H1 (cell line): Measurements from ENCODE around the gene PDP2. TPM values are rescaled to one million over a fixed set of nuclear protein-coding genes. Genes with fewer than 3 reads are reported as not detected.

ENCODE experiments used
- BCL11A ChIP-seq, 2 experiments: IDR thresholded peaks; one replicate each; pipeline ENCODE4 v1.6.1; 2011; ENCODE audit warnings: low read depth in 2 of 2, low read length in 2 of 2, mild to moderate bottlenecking in 2 of 2
- CBX5 ChIP-seq: fragments of 300-800, 300-1000 bp; sonication (generic); IDR thresholded peaks from 2 replicates; pipeline ENCODE4 v1.7.1; 2016; ENCODE audit warnings: antibody characterized with exemption, low read length, low read depth
- CHD2 ChIP-seq: IDR thresholded peaks from 2 replicates; pipeline ENCODE4 v1.6.1; 2012; ENCODE audit warnings: low read length, improper control_type of control experiment
- CTBP2 ChIP-seq: IDR thresholded peaks from 2 replicates; pipeline ENCODE4 v1.7.0; 2011; ENCODE audit warnings: borderline replicate concordance, mild to moderate bottlenecking, moderate library complexity, mixed read lengths, low read length; ENCODE audit not compliant: insufficient read depth, insufficient read length
- GTF2F1 ChIP-seq: IDR thresholded peaks from 2 replicates; pipeline ENCODE4 v1.6.1; 2012; ENCODE audit warnings: low read depth, low read length, improper control_type of control experiment, borderline replicate concordance
- SP4 ChIP-seq: IDR thresholded peaks from 2 replicates; pipeline ENCODE4 v1.6.1; 2012; ENCODE audit warnings: low read length, inconsistent platforms
- polyA plus RNA-seq, 7 experiments: library from polyadenylated mRNA; depleted of rRNA in 3 of 7; stranded (reverse) in 5 of 7; unstranded in 2 of 7; fragments of >200 nt in 5 of 7; fragments of 200-250 nt in 2 of 7; gene quantifications; 1 replicate in 5 of 7; 2 replicates in 1 of 7; 4 replicates in 1 of 7; pipeline versions ENCODE4 v1.2.1 to v1.2.3, GENCODE V29; 2011 to 2013; ENCODE audit warnings: missing spikeins in 2 of 7, mixed read lengths in 2 of 7
- total RNA-seq: library from RNA; stranded (reverse); fragmentation: NEBNext Ultra II Directional; extraction: Animal tissue kit (Norgen Biotek cat#: 25700); gene quantifications from 2 replicates; pipeline ENCODE4 v1.2.1, GENCODE V29; 2021

The PDP2 gene
- total and polyA plus RNA-seq, 2 of the 8 experiments (the other 6 are each of a cell fraction or from before 2014, with no cell fraction given), result 11.7 to 36.5 TPM

GRCh38 chr16:66840883-66841282 lies 39.4 kb upstream of the PDP2 start (continued):
- no peak for TF ChIP-seq GTF2F1
- TF ChIP-seq CHD2, result no peak
- no peak for TF ChIP-seq CTBP2
- TF ChIP-seq SP4, result no peak
- no peak for TF ChIP-seq BCL11A (IDR thresholded peaks at IDR 0.05; ENCODE audit: low read depth in 2 of 2, low read length in 2 of 2)
- no peak for TF ChIP-seq CBX5
